Nucleus accumbens (tissue), 56 donors: ENCODE data around the gene ZNF428.

Experiments
- DNase-seq, 56 donors: peaks; one replicate each; lab custom pipeline; 2025; lab: John Stamatoyannopoulos, UW

ZNF428 gene

GRCh38 chr19:43640424-43640757, 21.0 kb upstream of the ZNF428 start:
- peak in 1 of 56 donors; percentile 26 for DNase-seq

- DNase-seq, result peak in 45 of 56 donors; percentile 6 to 80 (median 52)
These were observed 20.3 kb upstream of the ZNF428 start, which contains the start of gene CADM4 for GRCh38 chr19:43639519-43640423. TSS of gene CADM4 (minus strand) at chr19:43639850. CDS start at chr19:43639790, 60 bp downstream.

GRCh38 chr19:43638995-43639518, 19.6 kb upstream of the ZNF428 start:
- peak in 5 of 56 donors; percentile 4 to 44 (median 31) for DNase-seq

- peak in 10 of 56 donors; percentile 5 to 46 (median 22) for DNase-seq
These were observed 19.0 kb upstream of the ZNF428 start for GRCh38 chr19:43638214-43638994.

- peak in 51 of 56 donors; percentile 22 to 85 (median 66) for DNase-seq
These were observed 16.8 kb upstream of the ZNF428 start for GRCh38 chr19:43636121-43636683.

- peak in 5 of 56 donors; percentile 22 to 49 (median 41) for DNase-seq
These were observed 16.1 kb upstream of the ZNF428 start for GRCh38 chr19:43635561-43635940.

GRCh38 chr19:43634872-43635560, 15.6 kb upstream of the ZNF428 start:
- DNase-seq, result peak in 53 of 56 donors; percentile 25 to 92 (median 67)

GRCh38 chr19:43634506-43634871, 15.1 kb upstream of the ZNF428 start:
- DNase-seq, result peak in 48 of 56 donors; percentile 14 to 75 (median 52)

- DNase-seq, result peak in 4 of 56 donors; percentile 13 to 45 (median 22)
These were observed 14.6 kb upstream of the ZNF428 start for GRCh38 chr19:43634068-43634467.

GRCh38 chr19:43633520-43633919, 14.1 kb upstream of the ZNF428 start:
- no peak for DNase-seq

GRCh38 chr19:43631491-43631890, 12.1 kb upstream of the ZNF428 start:
- DNase-seq, result no peak

- peak in 12 of 56 donors; percentile 3 to 47 (median 23) for DNase-seq
These were observed 9.4 kb upstream of the ZNF428 start for GRCh38 chr19:43628646-43629326.

GRCh38 chr19:43626838-43627237, 7.4 kb upstream of the ZNF428 start:
- no peak for DNase-seq

- DNase-seq, result peak in 13 of 56 donors; percentile 3 to 34 (median 15)
These were observed 6.6 kb upstream of the ZNF428 start for GRCh38 chr19:43625918-43626579.

GRCh38 chr19:43624933-43625332, 5.5 kb upstream of the ZNF428 start:
- peak in 2 of 56 donors; percentile 3 to 6 for DNase-seq

GRCh38 chr19:43623889-43624670, 4.7 kb upstream of the ZNF428 start:
- no peak for DNase-seq

GRCh38 chr19:43622956-43623355, 3.5 kb upstream of the ZNF428 start:
- DNase-seq, result no peak

GRCh38 chr19:43622070-43622469, 2.6 kb upstream of the ZNF428 start:
- no peak for DNase-seq
